Smooth muscle cell (in vitro differentiated cells): Measurements from ENCODE around the gene PDS5B. TPM values are rescaled to one million over a fixed set of nuclear protein-coding genes. Genes with fewer than 3 reads are reported as not detected.

ENCODE experiments used
- DNase-seq: peaks from one replicate; lab custom pipeline; 2025; ENCODE audit not compliant: unreplicated experiment; lab: John Stamatoyannopoulos, UW
- H2AFZ ChIP-seq: fragments of 200-600 bp; sonication (generic); 2 replicates; pipeline ENCODE4 v1.6.0; 2016; ENCODE audit warnings: antibody characterized with exemption, low read depth, mild to moderate bottlenecking
- H3F3A ChIP-seq: fragments of 200-600 bp; sonication (generic); 2 replicates; pipeline ENCODE4 v1.6.0; 2017; ENCODE audit warnings: antibody characterized with exemption, low read depth
- H3K27ac ChIP-seq: fragments of 200-600 bp; sonication (generic); 2 replicates; pipeline ENCODE4 v1.5.1; 2016; ENCODE audit warnings: low read depth, mild to moderate bottlenecking
- H3K27me3 ChIP-seq: fragments of 200-600 bp; sonication (generic); 2 replicates; pipeline ENCODE4 v1.6.1; 2016; ENCODE audit warnings: low read depth, mild to moderate bottlenecking
- H3K36me3 ChIP-seq: fragments of 200-600 bp; sonication (generic); 2 replicates; pipeline ENCODE4 v1.5.1; 2016; ENCODE audit warnings: low read depth
- H3K4me1 ChIP-seq: fragments of 200-600 bp; sonication (generic); 2 replicates; pipeline ENCODE4 v1.5.1; 2016; ENCODE audit warnings: low read depth
- H3K4me2 ChIP-seq: fragments of 200-600 bp; sonication (generic); 2 replicates; pipeline ENCODE4 v1.6.0; 2016; ENCODE audit warnings: mild to moderate bottlenecking
- H3K4me3 ChIP-seq: fragments of 200-600 bp; sonication (generic); 2 replicates; pipeline ENCODE4 v1.5.1; 2016; ENCODE audit warnings: mild to moderate bottlenecking
- H3K79me2 ChIP-seq: fragments of 200-600 bp; sonication (generic); 2 replicates; pipeline ENCODE4 v1.6.0; 2016; ENCODE audit warnings: low read depth, mild to moderate bottlenecking
- H3K9ac ChIP-seq: fragments of 200-600 bp; sonication (generic); 2 replicates; pipeline ENCODE4 v1.6.0; 2016; ENCODE audit warnings: low read depth
- H3K9me3 ChIP-seq: fragments of 200-600 bp; sonication (generic); replicated peaks from 2 replicates; pipeline ENCODE4 v1.5.1; 2016; ENCODE audit warnings: low read depth
- H4K20me1 ChIP-seq: fragments of 200-600 bp; sonication (generic); 2 replicates; pipeline ENCODE4 v1.6.0; 2016; ENCODE audit warnings: low read depth
- CTCF ChIP-seq: fragments of 200-600 bp; sonication (generic); IDR thresholded peaks from 2 replicates; pipeline ENCODE4 v1.5.1; 2017; ENCODE audit warnings: borderline replicate concordance, mild to moderate bottlenecking, antibody characterized with exemption; ENCODE audit not compliant: insufficient read depth, poor library complexity, severe bottlenecking
- WGBS: methylation state at CpG from one replicate; pipeline ENCODE4 v1.1.7; 2016; ENCODE audit warnings: low lambda C conversion rate; 5-methylcytosine and 5-hydroxymethylcytosine counted together
- polyA plus RNA-seq: library from polyadenylated mRNA; unstranded; fragments of >200 nt; fragmentation: Nextera tagmentation; extraction: Ambion mirVana; gene quantifications from 2 replicates; pipeline ENCODE4 v1.2.1, GENCODE V29; 2016
- total RNA-seq: library from RNA; depleted of rRNA; stranded (reverse); fragments of >200 nt; gene quantifications from 2 replicates; pipeline ENCODE4 v1.2.3, GENCODE V29; 2014

PDS5B gene
- total and polyA plus RNA-seq, 2 experiments from 2014 or later: 20.5 to 38.9 TPM

- Histone ChIP-seq H3K27me3 (no peaks in the 10 kb centered on the region), H3K4me3 (no peak overlapping the region), H3K4me1 (peaks cover 17% of the 10 kb centered on the region), H2AFZ (no peak overlapping the region), H3K36me3 (no peaks in the 10 kb centered on the region), H3K79me2 (peaks cover 3% of the 10 kb centered on the region), H3K4me2 (peak overlapping the region; percentile 58), H3K27ac (peak overlapping the region; percentile 97), H3F3A (peaks cover 6% of the 10 kb centered on the region), H3K9ac (peak overlapping the region; percentile 81), H4K20me1 (no peaks in the 10 kb centered on the region), H3K9me3 (no peaks in the 10 kb centered on the region)
- DNase-seq: no peak
- TF ChIP-seq CTCF: no peak
- WGBS: 25% methylated on average over 3 of the region's 3 CpGs
Measured at GRCh38 chr13:32746474-32746873, 160.2 kb downstream of the PDS5B start.

DNA sequence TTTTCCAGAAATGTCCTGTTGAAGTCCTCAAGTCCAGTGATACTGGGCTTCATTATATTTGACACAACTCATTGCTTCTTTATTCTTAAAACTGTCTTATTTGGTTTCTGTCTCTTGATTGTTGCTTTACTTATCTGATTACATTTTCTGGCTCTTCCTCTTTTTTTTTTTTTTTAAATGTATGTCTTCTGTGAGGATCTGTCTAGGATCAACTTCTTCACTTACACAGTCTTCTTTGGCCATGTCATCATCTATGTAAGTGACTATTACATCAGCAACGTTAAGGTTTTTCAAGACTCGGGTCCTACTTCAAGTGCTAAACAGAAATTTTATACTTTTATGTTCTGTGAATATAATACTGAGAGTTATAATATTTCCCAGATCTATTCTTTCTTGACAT is 162.1 kb downstream of the PDS5B start:
- Histone ChIP-seq H3K79me2 (peaks cover 5% of the 10 kb centered on the region), H3K4me1 (peaks cover 17% of the 10 kb centered on the region), H3K9me3 (no peaks in the 10 kb centered on the region), H3K4me2 (no peak overlapping the region), H2AFZ (no peak overlapping the region), H3K36me3 (no peaks in the 10 kb centered on the region), H3K9ac (no peak overlapping the region), H3K27me3 (no peaks in the 10 kb centered on the region), H3F3A (peaks cover 6% of the 10 kb centered on the region), H3K27ac (peak overlapping the region; percentile 97), H4K20me1 (no peaks in the 10 kb centered on the region), H3K4me3 (no peak overlapping the region)
- no peak for DNase-seq
- WGBS: 75% methylated on average over 2 of the region's 2 CpGs
- no peak for TF ChIP-seq CTCF

GRCh38 chr13:32751340-32751739 is 165.1 kb downstream of the PDS5B start:
- Histone ChIP-seq H4K20me1 (no peaks in the 10 kb centered on the region), H3K9ac (no peak overlapping the region), H2AFZ (no peak overlapping the region), H3K4me2 (no peak overlapping the region), H3K27ac (no peak overlapping the region), H3K36me3 (no peaks in the 10 kb centered on the region), H3F3A (no peaks in the 10 kb centered on the region), H3K79me2 (peaks cover 5% of the 10 kb centered on the region), H3K4me3 (no peak overlapping the region), H3K4me1 (peaks cover 4% of the 10 kb centered on the region), H3K9me3 (no peaks in the 10 kb centered on the region), H3K27me3 (no peaks in the 10 kb centered on the region)
- no peak for TF ChIP-seq CTCF
- no peak for DNase-seq
- WGBS: 98% methylated on average over 4 of the region's 4 CpGs

DNA sequence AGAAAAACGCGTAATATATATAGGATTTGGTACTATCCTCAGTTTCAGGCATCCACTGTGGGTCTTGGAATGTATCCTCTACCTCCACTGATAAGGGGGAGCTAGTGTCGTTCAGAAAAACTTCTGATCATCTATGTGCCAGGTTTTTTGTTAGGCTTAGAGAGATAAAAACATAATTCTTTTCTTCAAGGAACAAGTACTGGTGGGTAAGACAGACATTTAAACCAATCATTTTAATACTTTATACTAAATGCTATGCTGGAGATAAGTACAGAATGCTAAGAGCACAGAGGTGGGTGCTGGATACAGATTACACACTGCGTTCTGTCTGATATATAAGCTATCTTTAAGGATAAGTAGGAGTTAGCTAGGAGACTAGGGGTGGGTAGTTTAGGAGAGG is 166.1 kb downstream of the PDS5B start:
- no peak overlapping the region for H3K9ac ChIP-seq
- H3K4me1 ChIP-seq: no peaks in the 10 kb centered on the region
- H3K4me2 ChIP-seq: no peak overlapping the region
- no peak overlapping the region for H2AFZ ChIP-seq
- H4K20me1 ChIP-seq: no peaks in the 10 kb centered on the region
- peaks cover 5% of the 10 kb centered on the region for H3K79me2 ChIP-seq
- no peaks in the 10 kb centered on the region for H3K27me3 ChIP-seq
- H3K36me3 ChIP-seq: no peaks in the 10 kb centered on the region
- no peak overlapping the region for H3K4me3 ChIP-seq
- H3K27ac ChIP-seq: no peak overlapping the region
- no peak for DNase-seq
- no peaks in the 10 kb centered on the region for H3F3A ChIP-seq
- TF ChIP-seq CTCF: no peak
- no peaks in the 10 kb centered on the region for H3K9me3 ChIP-seq
- WGBS: 94% methylated on average over 4 of the region's 4 CpGs
